Measurements from ENCODE around the gene FAM193B.
"Not testable (repeated sequence)": the region's sequence is repeated elsewhere in the genome, so short reads cannot be mapped to it uniquely, and the experiment has no call there.

FAM193B gene

GRCh38 chr5:177497292-177498012, 56.9 kb downstream of the FAM193B start, which contains the start of gene PDLIM7:
Gene PDLIM7, minus strand, starts transcription at chr5:177497604. Its CDS starts 1,092 bp downstream, at chr5:177496512.
- DNase-seq: peak; percentile 88 to 93

- peak; percentile 19 to 46 for DNase-seq
Observed at GRCh38 chr5:177496727-177497291, 57.6 kb downstream of the FAM193B start.

GRCh38 chr5:177496070-177496726, 58.2 kb downstream of the FAM193B start:
- no peak for DNase-seq

DNA sequence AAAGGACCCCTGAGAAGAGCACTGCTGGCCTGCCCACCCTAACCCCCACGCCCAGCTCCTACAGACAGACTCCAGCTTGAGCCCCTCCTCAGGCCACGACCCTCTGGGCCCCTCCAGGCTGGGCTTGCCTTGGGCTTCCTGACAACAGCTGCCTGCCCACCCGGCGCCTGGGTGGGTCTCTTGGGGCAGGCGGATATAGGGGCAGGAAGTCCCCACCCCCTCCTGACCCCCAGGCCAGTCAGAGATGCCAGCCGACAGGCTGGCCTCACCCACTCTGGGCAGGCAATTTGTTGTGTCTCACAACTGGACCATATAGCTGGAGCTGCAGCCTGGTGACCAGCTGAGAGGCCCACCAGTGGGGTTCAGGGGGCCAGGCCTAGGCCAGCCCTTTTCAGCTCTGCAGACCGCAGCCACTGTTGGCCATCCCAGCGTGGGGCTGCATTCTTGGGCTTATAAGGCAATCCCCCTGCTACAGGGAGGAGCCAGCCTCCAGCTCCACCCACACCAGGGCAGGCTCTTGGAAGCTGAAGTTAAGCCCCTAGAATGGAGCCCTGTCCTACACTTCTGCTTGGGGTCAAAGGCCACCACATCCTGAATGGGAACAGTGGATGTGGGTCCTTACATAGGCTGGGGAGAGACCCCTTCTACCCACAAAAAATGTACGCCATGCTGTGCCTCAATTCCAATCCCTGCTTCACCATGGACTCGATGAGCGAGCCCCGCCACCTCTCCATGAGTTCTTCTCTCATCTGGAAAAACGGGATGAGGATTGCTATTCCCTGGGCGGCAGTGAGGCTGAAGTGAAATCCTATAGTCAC, 58.9 kb downstream of the FAM193B start:
- DNase-seq: no peak

- no peak for DNase-seq
Observed at GRCh38 chr5:177494346-177495195, 59.8 kb downstream of the FAM193B start.

DNA sequence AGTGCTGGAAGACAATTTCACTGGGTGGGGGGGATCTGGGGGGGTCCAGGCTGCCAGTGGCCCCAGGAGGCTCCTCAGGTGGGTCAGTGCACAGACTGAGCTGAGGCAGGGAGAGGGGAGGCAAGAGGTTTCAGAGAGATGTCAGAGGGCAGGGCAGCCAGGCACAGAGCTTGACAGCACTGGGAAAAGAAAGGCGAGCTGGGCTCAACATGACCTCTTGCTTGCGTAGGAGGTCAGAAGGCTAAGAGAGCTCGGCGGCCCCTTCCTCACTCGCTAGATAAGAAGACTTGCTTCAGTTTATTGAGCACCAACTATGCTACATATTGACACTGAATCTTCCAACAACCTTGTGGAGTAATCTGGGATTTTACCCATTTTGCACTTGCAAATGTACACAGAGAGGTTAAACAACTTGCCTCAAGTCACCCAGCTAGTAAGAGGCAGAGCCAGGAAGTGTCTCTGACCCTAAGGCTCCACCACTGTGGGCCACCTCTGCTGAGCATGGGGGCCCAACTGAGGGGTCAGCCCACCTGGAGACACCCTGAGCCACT, 60.5 kb downstream of the FAM193B start:
- no peak for DNase-seq

- no peak for DNase-seq
Observed at GRCh38 chr5:177492841-177493240, 61.5 kb downstream of the FAM193B start.

- DNase-seq: no peak
Observed at GRCh38 chr5:177491983-177492746, 62.2 kb downstream of the FAM193B start.

DNA sequence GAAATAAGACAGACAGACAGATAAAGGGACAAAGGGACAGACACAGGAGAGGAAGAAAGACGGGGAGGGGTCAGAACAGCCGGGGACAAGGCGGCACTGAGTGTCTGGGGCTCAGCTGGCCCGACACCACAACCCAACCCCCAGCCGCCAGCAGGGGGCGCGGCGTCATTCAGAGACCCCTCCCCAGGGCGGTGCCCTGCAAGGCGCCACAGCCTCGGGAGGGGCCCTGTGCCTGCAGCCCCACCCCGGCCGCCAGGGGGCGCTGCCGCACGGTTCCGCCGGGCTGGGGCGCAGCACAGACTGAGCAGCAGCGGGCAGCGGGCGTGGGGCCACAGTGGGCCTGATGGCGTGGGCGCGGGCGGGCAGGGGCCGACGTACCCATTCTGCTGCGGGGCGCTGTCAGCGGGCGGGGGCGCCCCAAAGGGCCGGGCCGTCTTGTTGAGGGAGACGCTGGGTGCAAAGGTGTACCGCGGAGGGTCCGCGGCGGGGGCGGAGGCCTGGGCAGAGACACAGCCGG, 62.9 kb downstream of the FAM193B start:
- DNase-seq: no peak

GRCh38 chr5:177490992-177491391, 63.4 kb downstream of the FAM193B start:
- no peak for DNase-seq

GRCh38 chr5:177490311-177490991, 63.9 kb downstream of the FAM193B start:
- DNase-seq: no peak

- DNase-seq: no peak
Observed at GRCh38 chr5:177489119-177489716, 65.1 kb downstream of the FAM193B start.

DNA sequence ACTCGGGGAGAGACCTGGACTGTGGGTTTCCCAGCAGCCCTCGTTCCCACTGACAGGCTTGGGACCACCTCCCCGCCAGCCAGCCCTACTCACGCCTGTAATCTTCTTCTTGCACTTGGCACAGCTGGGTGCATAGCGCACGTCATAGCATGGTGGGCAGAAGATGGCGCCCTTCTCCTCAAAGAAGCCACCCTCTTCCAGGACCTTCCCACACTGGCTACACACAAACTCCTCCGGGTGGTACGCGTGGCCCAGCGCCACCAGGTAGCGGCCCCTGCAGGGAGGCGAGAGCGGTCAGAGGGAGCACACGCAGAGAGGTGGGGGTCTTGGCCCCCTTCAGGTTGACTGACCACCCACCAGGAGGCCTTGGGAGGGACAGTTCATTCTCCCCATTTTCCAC, 66.4 kb downstream of the FAM193B start:
- DNase-seq: no peak

DNA sequence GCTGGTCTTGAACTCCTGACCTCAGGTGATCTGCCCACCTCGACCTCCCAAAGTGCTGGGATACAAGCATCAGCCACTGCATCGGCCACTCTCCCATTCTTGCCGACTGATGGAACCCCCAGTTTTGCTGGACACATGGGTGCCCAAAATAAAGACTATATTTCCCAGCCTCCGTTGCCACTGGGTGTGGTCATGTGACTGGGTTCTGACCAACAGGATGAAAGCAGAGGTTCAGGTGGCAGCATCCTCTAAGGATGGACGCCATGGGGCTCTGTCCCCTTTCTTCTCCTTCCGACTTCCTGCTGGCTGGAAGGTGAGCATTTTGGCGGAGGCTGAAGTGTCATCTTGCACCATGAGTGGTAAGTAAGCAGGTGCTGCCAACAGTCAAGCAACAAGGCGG, 67.2 kb downstream of the FAM193B start:
- no peak for DNase-seq

DNA sequence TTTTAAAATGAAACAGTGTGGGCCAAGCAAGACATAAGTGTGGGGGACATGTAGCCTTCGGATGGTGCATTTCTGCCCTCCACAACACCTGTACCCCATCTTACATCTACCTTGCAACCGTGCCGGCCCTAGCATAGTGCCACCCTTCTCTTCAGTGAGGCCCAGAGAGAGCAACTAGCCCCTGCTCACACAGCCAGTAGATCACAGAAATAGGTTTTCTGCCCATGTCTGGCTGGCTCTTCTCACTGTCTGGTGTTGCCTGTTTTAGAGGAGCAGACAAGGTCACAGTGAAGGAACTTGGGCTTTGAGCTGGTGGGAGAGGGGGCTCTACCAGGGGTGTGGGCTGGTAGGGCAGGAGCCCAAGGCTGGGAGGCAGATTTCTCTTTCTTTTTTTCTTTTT, 68.1 kb downstream of the FAM193B start:
- no peak for DNase-seq

DNA sequence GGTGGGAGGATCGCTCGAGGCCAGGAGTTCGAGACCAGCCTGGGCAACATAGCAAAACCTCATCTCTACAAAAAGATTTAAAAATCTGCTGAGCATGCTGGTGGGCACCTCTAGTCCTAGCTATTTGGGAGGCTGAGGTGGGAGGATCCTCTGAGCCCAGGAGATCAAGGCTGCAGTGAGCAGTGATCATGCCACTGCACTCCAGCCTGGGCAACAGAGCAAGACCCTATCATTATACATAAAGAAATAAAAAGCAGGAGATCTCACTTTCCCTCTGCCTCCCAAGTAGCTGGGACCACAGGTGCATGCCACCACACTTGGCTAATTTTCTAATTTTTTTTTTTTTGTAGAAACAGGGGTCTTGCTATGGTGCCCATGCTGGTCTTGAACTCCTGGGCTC, 68.6 kb downstream of the FAM193B start:
- not testable (repeated sequence) for DNase-seq

GRCh38 chr5:177484902-177485549, 69.3 kb downstream of the FAM193B start:
- no peak for DNase-seq

- no peak for DNase-seq
Observed at GRCh38 chr5:177483994-177484901, 70.1 kb downstream of the FAM193B start.

All from NCI-H2081 (cell line).